Keratinocyte (primary cell): ENCODE results near the gene TEAD4. TPM values are rescaled to one million over a fixed set of nuclear protein-coding genes. Genes with fewer than 3 reads are reported as not detected.

Source experiments
- DNase-seq: peaks from one replicate; pipeline ENCODE4 v3.0.0-alpha.2; 2011; ENCODE audit warnings: low read depth, missing footprints, low spot score
- FAIRE-seq: peaks from 2 replicates; lab custom pipeline; 2011; peaks lifted over from hg19 to GRCh38; lab: Jason Lieb, UNC
- H2AFZ ChIP-seq: 2 replicates; pipeline ENCODE4 v1.6.0; 2012; ENCODE audit warnings: low read length, control low read depth, inconsistent platforms; ENCODE audit not compliant: control insufficient read depth
- H3K27ac ChIP-seq: 2 replicates; pipeline ENCODE4 v1.5.1; 2011; ENCODE audit warnings: low read length; ENCODE audit not compliant: control insufficient read depth, insufficient read depth
- H3K27me3 ChIP-seq: 3 replicates; pipeline ENCODE4 v1.6.0; 2011; ENCODE audit warnings: low read length; ENCODE audit not compliant: control insufficient read depth, insufficient read depth; ENCODE audit errors: extremely low read depth
- H3K36me3 ChIP-seq, 2 experiments: 2 replicates in 1 of 2; 3 replicates in 1 of 2; pipeline ENCODE4 v1.5.1; 2011; ENCODE audit warnings: low read length in 2 of 2, mild to moderate bottlenecking in 1 of 2; ENCODE audit not compliant: control insufficient read depth in 2 of 2, insufficient read depth in 2 of 2; ENCODE audit errors: extremely low read depth in 1 of 2
- H3K4me1 ChIP-seq: 3 replicates; pipeline ENCODE4 v1.5.1; 2011; ENCODE audit warnings: low read length; ENCODE audit not compliant: control insufficient read depth, insufficient read depth; ENCODE audit errors: extremely low read depth
- H3K4me2 ChIP-seq: 3 replicates; pipeline ENCODE4 v1.6.0; 2011; ENCODE audit warnings: low read depth, low read length; ENCODE audit not compliant: control insufficient read depth, insufficient read depth; ENCODE audit errors: extremely low read depth
- H3K4me3 ChIP-seq, 3 experiments: fragments of 200-600 bp in 1 of 3; sonication (generic) in 1 of 3; 2 replicates in 2 of 3; 3 replicates in 1 of 3; pipeline ENCODE4 v1.5.1; 2011 to 2016; ENCODE audit warnings: low read length in 3 of 3, mild to moderate bottlenecking in 3 of 3, control low read depth in 2 of 3, inconsistent platforms in 1 of 3, low read depth in 1 of 3, mixed read lengths in 1 of 3, mixed run types in 1 of 3, moderate library complexity in 1 of 3; ENCODE audit not compliant: control insufficient read depth in 2 of 3, insufficient read depth in 2 of 3; ENCODE audit errors: extremely low read depth in 1 of 3
- H3K79me2 ChIP-seq: 2 replicates; pipeline ENCODE4 v1.6.0; 2012; ENCODE audit warnings: low read length; ENCODE audit not compliant: control insufficient read depth, insufficient read depth
- H3K9ac ChIP-seq: 3 replicates; pipeline ENCODE4 v1.6.0; 2011; ENCODE audit warnings: low read length; ENCODE audit not compliant: control insufficient read depth, insufficient read depth; ENCODE audit errors: extremely low read depth
- H3K9me1 ChIP-seq: 3 replicates; pipeline ENCODE4 v1.6.0; 2011; ENCODE audit warnings: low read length; ENCODE audit not compliant: control insufficient read depth, insufficient read depth; ENCODE audit errors: extremely low read depth
- H3K9me3 ChIP-seq: 2 replicates; pipeline ENCODE4 v1.5.1; 2012; ENCODE audit warnings: low read depth, low read length; ENCODE audit not compliant: control insufficient read depth
- H4K20me1 ChIP-seq: 3 replicates; pipeline ENCODE4 v1.6.0; 2011; ENCODE audit warnings: low read length; ENCODE audit not compliant: control insufficient read depth, insufficient read depth; ENCODE audit errors: extremely low read depth
- CTCF ChIP-seq, 3 experiments: IDR thresholded peaks in 1 of 3; conservative IDR thresholded peaks in 1 of 3; optimal IDR thresholded peaks in 1 of 3; 2 replicates in 2 of 3; 3 replicates in 1 of 3; pipeline versions ENCODE3 to v1.5.1; 2011; ENCODE audit warnings: low read length in 3 of 3, mild to moderate bottlenecking in 3 of 3, moderate library complexity in 2 of 3, control low read depth in 1 of 3, inconsistent platforms in 1 of 3; ENCODE audit not compliant: insufficient read depth in 2 of 3; ENCODE audit errors: extremely low read depth in 1 of 3
- EZH2 ChIP-seq: IDR thresholded peaks from one replicate; pipeline ENCODE4 v1.6.1; 2012; ENCODE audit warnings: inconsistent platforms, mild to moderate bottlenecking, low read length, moderate library complexity
- dilution Hi-C: fragments of 300-500 bp; cut with MboI; formaldehyde crosslinking; loops from one replicate; pipeline ENCODE4 v1.7.0; 2020; ENCODE audit warnings: low sequenced_read_pairs; ENCODE audit not compliant: extremely low pct_ligation_motif_present
- polyA plus RNA-seq, 5 experiments: library from polyadenylated mRNA; depleted of rRNA in 3 of 5; stranded (reverse) in 3 of 5; stranded (forward) in 1 of 5; unstranded in 1 of 5; fragments of >200 nt; gene quantifications; 1 replicate in 1 of 5; 2 replicates in 3 of 5; 3 replicates in 1 of 5; pipeline versions ENCODE4 v1.2.1 to v1.2.3, GENCODE V29; 2011 to 2012; ENCODE audit warnings: missing spikeins in 2 of 5, low read depth in 1 of 5, low replicate concordance in 1 of 5

Gene TEAD4
- polyA plus RNA-seq, 1 donor (not counting 4 experiments of a cell fraction or from before 2014, with no cell fraction given): 8.1 TPM

- H3K9ac ChIP-seq: peak overlapping the region; percentile 46
- H3K9me1 ChIP-seq: no peaks in the 10 kb centered on the region
- no peaks in the 10 kb centered on the region for H3K79me2 ChIP-seq
- TF ChIP-seq CTCF (optimal IDR thresholded peaks at IDR 0.05 in 1 of 3, IDR thresholded peaks at IDR 0.05 in 1 of 3, conservative IDR thresholded peaks at IDR 0.05 in 1 of 3; ENCODE audit: extremely low read depth in 1 of 3, insufficient read depth in 2 of 3, low read length in 3 of 3): no peak
- peak overlapping the region; percentile 53 for H3K4me2 ChIP-seq
- H3K4me3 ChIP-seq: peak overlapping the region in 1 of 3 experiments; percentile 1
- peaks cover 14% of the 10 kb centered on the region for H3K4me1 ChIP-seq
- H3K9me3 ChIP-seq: no peaks in the 10 kb centered on the region
- H3K27ac ChIP-seq: peak overlapping the region; percentile 48
- DNase-seq: no peak
- H3K27me3 ChIP-seq: no peaks in the 10 kb centered on the region
- no peak overlapping the region for H2AFZ ChIP-seq
- H4K20me1 ChIP-seq: no peaks in the 10 kb centered on the region
- FAIRE-seq: peak; percentile 86
- H3K36me3 ChIP-seq: peaks cover 3 to 5% of the 10 kb centered on the region in 2 experiments
- dilution Hi-C loops: no loop called here
Measured at GRCh38 chr12:2925322-2925995, 33.7 kb upstream of the TEAD4 start.

GRCh38 chr12:2930865-2931264, 28.3 kb upstream of the TEAD4 start:
- H3K27me3 ChIP-seq: no peaks in the 10 kb centered on the region
- DNase-seq (no peak), FAIRE-seq (no peak)
- H3K27ac ChIP-seq: no peak overlapping the region
- H3K4me3 ChIP-seq: no peak overlapping the region
- no peaks in the 10 kb centered on the region for H3K9me3 ChIP-seq
- no peaks in the 10 kb centered on the region for H3K9me1 ChIP-seq
- peaks cover 8 to 13% of the 10 kb centered on the region in 2 experiments for H3K36me3 ChIP-seq
- H3K79me2 ChIP-seq: no peaks in the 10 kb centered on the region
- TF ChIP-seq EZH2 (no peak), CTCF (optimal IDR thresholded peaks at IDR 0.05 in 1 of 3, IDR thresholded peaks at IDR 0.05 in 1 of 3, conservative IDR thresholded peaks at IDR 0.05 in 1 of 3; ENCODE audit: extremely low read depth in 1 of 3, insufficient read depth in 2 of 3, low read length in 3 of 3) (no peak)
- H3K4me2 ChIP-seq: no peak overlapping the region
- dilution Hi-C loops: no loop called here
- no peaks in the 10 kb centered on the region for H4K20me1 ChIP-seq
- peaks cover 4% of the 10 kb centered on the region for H3K4me1 ChIP-seq
- H2AFZ ChIP-seq: no peak overlapping the region
- no peak overlapping the region for H3K9ac ChIP-seq
